GM21619 (cell line): ENCODE results near the gene RNASE13.

Experiments used
- ATAC-seq: cut with Tn5 transposase; IDR thresholded peaks from one replicate; pipeline ENCODE4 v1.9.1; 2021; ENCODE audit not compliant: unreplicated experiment

Gene RNASE13

DNA sequence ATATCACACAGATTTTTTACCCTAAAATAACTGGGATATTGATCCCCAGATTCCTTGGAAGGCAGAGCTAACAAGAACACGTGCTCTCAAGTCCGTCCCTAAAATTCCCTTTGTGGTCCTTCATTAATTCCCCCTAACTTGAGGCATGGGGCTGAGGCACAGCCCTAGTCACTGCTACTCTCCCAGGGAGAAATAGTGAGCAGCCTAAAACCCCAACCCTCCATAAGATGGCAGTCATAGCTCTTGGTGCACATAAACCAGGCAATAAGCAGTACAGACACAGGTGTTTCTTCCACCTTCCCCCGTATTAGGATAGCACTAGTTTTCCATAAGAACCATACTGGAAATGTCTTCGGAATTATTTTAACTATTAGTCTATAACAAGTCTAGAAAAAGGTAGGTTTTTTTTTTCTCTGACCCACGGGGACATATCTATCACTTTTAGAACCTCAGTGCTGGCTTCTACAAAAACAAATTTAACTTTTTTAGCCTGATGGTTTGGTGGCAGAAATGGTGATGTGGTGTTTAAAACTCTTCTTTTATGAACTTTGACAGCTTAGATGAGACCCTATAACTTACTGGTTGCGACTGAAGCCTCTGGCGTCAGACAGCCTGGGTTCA, 32.4 kb upstream of the RNASE13 start:
- ATAC-seq: no peak

DNA sequence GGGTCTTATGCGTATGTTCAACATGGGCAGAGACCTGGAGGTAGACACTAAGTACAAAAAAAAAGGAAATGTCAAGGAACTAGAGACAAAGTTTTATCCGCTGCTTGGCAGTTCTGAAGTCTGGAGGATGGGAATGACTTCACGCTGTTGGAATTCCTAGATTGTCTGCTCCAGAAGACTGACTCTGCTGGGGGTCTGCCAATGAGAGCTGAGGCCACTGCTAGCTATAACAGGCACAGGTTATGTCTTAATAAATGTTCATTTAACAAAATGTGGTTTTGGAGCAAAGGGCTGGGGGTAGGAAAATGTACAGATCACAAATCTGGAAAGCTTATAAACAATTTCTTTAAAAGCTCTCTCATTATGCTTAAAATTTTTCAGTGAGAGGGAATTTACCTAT, 28.9 kb upstream of the RNASE13 start:
- ATAC-seq: no peak

DNA sequence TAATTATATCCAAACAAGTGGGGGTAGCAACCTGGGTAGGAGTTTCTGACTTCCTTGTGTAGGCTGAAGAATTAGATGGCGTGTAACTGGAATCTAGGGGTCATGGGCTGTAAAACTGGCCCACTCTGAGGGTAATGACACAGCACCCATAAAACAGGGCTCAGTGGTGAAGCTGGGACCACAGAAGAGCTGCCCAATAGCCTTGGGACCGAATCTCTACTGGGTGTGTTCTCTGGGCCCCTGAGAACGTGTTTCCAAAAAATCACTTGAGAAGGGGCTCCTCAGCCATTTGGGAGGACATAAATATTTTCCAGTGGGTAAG, 26.7 kb upstream of the RNASE13 start:
- no peak for ATAC-seq

GRCh38 chr14:21060614-21061346, 26.2 kb upstream of the RNASE13 start:
- ATAC-seq: no peak

GRCh38 chr14:21059842-21060613, 25.4 kb upstream of the RNASE13 start:
- no peak for ATAC-seq

DNA sequence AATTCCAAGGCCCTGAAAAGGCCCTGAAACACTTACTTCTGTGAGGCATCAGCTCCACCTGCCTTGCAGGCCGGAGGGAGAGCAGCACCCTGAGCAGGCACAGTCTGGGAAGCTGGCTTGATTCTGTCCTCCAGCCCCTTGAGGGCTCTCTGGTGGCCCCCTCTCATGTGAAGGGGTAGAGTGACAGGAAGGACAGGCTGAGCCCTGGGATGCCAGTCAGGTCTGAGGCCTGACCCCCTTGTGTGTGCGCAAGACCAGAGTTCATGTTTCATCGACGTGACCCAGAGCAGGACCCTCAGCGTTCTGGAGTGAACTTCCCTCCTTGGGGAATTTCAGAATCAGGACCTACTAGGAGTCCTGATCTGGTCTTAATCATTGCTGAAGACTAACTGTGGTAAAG, 24.3 kb upstream of the RNASE13 start:
- no peak for ATAC-seq

DNA sequence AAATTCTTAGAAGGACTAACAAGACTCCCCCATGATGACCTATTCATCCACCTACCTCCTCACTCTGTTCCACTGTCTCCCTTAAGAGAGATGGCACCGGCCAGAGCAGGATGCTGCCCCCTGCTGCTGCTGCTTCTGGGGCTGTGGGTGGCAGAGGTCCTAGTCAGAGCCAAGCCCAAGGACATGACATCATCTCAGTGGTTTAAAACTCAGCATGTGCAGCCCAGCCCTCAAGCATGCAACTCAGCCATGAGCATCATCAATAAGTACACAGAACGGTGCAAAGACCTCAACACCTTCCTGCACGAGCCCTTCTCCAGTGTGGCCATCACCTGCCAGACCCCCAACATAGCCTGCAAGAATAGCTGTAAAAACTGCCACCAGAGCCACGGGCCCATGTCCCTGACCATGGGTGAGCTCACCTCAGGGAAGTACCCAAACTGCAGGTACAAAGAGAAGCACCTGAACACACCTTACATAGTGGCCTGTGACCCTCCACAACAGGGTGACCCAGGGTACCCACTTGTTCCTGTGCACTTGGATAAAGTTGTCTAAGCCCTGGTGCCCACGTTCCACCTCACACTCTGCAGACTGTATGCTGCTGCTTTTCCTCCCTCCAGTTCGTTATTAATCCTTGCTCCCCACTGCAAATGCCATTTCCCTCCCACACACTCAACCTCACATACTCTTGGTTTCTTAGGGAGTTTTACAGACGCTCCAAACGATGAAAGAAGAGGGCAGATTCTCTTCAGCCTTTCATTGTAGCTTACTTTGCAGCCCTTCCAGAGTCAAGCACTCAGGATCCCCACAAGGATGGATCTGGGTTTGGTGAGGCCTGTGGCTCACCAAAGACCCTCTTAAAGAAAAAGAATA, 23.4 kb upstream of the RNASE13 start, which contains the start of gene RNASE8:
RNASE8 (plus strand) TSS at position 20 of the 873 bp plus-strand sequence; CDS start at position 91, 71 bp downstream.
- no peak for ATAC-seq

GRCh38 chr14:21056520-21057163, 22.0 kb upstream of the RNASE13 start:
- ATAC-seq: no peak

- ATAC-seq: no peak
Observed at GRCh38 chr14:21055432-21056117, 21.0 kb upstream of the RNASE13 start.

DNA sequence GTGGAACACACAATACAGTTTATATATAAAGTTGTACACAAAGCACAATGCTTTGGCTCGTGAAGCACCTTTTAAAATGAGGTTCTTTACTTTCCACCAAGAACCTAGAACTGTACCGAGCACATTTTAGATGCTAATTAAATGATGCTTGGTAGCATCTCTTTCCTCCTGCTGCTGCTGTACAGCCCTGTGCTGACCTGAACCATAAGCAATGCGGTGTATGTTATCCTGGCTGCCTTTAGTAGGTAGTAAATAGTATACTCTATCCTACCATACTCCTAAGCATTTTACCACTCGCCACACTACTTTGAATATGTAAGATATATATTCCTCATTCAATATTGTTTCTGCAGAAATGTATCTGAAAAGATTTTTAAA, 20.1 kb upstream of the RNASE13 start:
- no peak for ATAC-seq

DNA sequence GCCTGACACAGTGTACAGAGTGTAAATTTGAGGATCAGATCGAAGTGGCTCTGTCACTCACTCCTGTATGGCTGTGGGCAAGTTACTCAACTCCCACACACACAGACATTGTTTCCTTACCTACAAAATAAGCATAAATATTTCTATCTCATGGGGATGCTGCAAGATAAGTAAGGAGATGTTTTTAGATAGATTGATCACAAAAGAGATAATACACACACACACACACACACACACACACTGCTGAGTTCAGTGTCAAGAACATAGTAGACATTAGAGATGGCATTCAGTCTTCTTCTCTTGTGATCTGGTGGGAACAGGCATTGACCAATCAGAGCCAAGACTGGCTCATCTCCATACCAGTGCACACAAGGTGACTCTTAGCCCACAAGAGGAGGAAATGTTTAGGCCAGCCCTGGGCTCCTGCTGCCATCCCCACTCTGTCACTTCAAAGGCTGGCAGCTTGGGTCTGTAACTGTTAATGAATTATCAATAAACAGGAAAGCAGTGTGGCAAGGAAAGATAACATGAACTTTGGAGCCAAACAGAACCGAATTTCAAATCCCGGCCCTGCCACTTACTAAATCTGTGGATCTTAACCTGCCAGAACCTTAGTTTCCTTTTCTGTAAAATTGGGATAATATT, 19.6 kb upstream of the RNASE13 start:
- ATAC-seq: no peak

GRCh38 chr14:21053184-21054122, 18.8 kb upstream of the RNASE13 start:
- no peak for ATAC-seq

GRCh38 chr14:21050597-21050996, 16.0 kb upstream of the RNASE13 start:
- ATAC-seq: no peak

DNA sequence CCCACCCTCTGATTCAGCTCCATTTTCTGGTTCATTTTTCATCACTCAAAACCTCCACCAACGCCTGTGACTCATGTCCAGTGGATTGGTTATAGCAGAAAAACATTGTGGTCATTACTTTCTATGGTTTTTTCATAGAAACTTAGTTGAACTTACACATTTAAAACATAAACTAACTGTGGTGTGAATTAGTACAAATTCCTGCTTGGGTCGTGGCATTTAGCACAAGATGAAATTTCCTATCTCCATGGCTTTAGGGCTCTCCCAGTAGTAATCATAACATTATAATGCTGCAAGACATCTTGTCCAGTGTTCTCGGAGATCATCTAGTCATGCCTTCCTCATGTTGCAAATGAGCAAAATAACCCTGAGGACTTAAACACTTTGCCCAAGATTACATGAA, 14.7 kb upstream of the RNASE13 start:
- ATAC-seq: no peak

GRCh38 chr14:21048638-21049037, 14.0 kb upstream of the RNASE13 start:
- ATAC-seq: no peak

GRCh38 chr14:21047378-21047781, 12.8 kb upstream of the RNASE13 start:
- no peak for ATAC-seq

DNA sequence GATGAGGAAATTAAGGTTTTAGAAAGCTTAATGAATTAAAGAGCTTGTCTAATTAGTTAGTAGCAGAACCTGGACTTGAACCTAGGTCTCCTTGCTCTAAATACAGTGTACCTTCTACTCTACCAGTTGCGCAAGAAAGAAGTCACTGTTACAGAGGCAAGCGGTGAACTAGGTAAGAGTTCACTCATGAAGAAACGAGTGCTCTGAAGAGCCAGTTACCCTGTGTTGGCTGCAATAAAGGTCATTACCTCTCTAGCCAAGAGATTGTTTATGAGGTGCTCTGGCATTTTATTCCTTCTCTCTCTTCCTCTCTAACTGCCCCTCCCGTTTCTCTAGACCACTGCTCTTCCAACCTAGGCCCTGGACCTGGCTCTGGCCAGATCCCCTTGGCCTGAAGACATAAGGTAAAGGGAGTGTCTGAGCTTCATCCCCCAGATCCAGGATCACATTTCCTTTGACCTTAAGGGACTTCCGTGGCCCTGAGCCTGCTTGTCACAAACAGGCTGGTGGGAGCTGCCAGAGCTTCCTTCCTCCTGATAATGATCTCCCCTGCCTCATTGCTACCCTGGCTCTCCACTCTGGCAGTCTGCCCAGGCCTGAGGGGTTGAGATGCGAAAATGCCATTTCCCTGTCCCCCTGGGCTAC, 9.5 kb upstream of the RNASE13 start:
- no peak for ATAC-seq

GRCh38 chr14:21043387-21043973, 8.9 kb upstream of the RNASE13 start:
- no peak for ATAC-seq
